DMS79 (cell line): ENCODE data around the gene C16orf74.

Experiments
- DNase-seq: peaks from one replicate; lab custom pipeline; 2025; lab: John Stamatoyannopoulos, UW

The C16orf74 gene

DNA sequence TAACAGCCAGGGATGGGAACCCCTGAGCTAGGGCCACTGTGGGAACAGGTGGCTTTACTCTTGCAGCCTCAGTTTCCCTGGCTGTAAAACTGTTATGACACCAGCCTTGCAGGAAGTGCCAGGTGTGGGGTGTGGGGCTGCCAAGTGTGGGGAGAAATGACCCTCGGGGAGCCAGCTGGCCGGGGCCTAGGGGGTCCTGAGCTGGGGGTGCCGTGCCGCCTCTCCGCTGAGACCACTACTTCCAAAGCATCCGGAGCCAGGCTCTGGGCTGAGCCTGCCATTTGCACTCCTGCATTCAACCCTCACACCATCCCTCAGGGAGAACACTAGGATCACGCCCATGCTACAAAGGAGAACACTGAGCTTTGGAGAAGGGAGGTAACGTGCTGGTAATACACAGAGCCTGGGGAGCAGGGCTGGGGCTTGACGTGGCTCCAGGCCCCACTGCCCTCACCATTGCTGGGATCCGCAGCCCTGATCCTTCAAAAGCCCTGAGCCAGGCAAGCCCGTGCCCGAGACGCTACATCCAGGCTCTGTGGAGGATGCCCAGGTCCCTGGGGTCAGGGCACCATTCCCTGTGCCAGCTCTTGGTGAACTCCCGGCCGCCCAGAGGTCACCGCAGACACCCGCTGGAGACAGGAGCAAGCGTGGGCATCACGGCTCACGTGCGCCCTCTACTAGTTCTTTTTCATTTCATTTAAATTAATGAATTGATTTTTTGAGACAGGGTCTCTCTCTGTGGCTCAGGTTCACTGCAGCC, 33.3 kb downstream of the C16orf74 start:
- DNase-seq: no peak

GRCh38 chr16:85716680-85717038, 34.2 kb downstream of the C16orf74 start:
- no peak for DNase-seq

GRCh38 chr16:85716022-85716679, 34.7 kb downstream of the C16orf74 start:
- no peak for DNase-seq

- peak; percentile 87 for DNase-seq
Measured at GRCh38 chr16:85715169-85716021, 35.5 kb downstream of the C16orf74 start.

GRCh38 chr16:85712801-85713200, 38.1 kb downstream of the C16orf74 start:
- DNase-seq: no peak

DNA sequence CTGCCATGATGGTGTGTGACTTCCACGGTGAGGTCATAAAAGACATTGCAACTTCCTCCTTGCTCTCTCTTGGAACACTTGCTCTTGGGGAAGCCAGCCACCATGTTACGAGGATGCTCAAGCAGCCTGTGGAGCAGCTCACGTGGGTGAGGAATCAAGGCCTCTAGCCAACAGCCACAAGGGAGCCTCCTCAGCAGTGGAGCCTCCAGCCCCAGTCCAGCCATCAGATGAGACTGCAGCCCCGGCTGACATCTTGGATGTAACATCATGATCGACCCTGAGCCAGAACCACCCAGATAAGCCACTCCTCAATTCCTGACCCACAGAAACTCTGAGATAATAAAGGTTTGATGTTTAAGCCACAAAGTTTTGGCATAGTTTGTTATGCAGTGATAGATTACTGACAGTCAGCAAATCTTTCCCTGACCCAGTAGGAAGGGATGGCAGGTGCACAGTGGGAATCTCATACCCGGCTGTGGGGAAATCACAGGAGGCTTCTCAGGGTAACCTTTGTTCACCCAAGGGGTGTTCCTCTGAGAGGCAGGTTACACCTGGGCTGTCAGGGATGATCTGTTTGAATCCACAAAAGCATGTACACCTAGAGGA, 38.8 kb downstream of the C16orf74 start:
- no peak for DNase-seq

- no peak for DNase-seq
Measured at GRCh38 chr16:85710732-85711131, 40.2 kb downstream of the C16orf74 start.

GRCh38 chr16:85709766-85710585, 40.9 kb downstream of the C16orf74 start:
- DNase-seq: no peak

GRCh38 chr16:85708338-85708737, 42.6 kb downstream of the C16orf74 start:
- DNase-seq: no peak

DNA sequence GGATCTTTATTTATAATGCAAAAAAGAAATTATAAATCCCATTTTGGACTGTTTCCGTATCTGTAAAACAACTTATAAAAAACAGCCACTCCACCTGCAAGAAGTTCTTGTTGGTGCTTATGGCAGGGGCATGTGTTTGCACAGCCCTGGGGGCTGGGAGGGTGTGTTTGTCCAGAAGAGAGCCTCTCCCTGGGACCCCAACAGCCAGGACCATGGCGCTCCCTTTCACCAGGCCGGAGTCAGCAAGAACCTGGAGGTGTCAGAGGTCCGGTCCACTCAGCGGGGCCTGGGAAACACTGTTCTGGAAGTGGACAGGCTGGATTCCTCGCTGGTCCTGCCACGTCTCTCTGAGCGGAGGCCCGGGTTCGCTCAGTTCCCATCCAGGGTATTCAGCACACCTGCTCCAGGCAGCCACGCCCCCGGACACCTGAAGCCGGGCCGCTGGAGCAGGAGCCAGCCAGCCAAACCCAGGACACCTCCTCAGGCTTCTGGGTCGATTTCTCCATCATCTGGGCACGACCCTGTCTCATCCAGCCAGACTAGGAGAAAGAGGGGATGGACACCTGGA, 43.3 kb downstream of the C16orf74 start:
- no peak for DNase-seq

DNA sequence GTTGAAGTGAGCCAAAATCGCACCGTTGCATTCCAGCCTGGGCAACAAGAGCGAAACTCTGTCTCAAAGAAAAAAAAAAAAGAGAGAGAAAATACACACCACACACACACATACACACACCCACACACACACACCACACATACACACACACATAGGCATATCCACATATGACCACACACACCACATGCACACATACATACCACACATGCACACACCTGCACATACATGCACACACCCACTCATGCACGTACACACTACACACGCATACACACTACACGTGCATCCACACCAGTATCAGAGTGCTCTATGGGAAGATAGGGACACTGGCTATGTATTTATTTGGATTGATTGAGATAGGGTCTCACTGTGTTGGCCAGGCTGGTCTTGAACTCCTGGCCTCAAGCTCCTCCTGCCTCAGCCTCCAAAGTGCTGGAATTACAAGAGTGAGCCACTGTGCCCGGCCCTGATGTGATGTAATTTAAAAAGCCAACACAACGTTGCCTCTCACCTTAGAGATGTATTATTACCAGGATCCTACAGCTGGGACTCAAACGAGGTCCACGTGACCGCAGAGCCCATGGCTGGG, 44.4 kb downstream of the C16orf74 start:
- DNase-seq: no peak

DNA sequence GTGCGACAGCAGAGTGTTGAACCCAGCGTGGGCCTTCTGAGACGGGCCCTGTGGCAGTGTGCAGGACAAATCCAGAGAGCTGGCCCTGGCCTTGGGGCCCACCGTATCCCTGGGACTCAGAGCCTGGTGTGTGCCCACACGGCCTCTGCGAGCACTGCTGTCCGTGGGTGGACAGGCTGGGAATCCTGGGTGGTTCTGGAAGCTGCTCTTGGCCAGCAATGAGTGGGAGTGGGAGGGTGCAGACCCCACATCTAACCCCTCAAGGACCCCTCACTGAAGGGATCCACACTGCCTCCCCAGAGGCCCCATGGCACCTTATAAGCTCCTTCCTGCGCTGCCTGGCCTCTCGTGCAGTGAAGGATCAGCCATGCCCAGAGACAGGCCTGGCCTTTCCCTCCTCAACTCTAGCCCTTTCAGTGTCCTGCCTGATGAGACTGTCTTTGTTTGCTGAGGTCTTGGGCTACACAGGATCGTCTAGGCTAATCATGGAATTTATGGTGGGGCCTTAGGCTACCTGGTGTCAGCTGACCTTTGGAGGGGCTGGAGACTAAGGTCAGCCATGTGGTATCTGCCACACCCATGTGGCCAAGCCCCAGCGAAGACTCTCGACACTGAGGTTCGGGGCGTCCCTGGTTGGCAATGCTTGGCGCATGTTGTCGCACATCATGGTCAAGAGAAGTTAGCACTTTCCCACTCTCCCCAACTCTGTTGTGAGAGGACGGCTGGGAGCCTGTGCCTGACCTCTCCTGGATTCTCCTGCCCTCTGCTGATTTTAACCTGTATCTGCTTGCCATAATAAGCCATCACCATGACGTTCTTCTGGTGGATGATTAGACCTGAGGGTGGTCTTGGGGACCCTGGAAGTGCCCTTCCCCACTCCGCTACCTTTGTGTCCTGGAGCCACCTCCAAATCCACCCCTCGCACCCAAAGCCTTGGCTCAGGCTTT, 45.7 kb downstream of the C16orf74 start:
- DNase-seq: no peak

DNA sequence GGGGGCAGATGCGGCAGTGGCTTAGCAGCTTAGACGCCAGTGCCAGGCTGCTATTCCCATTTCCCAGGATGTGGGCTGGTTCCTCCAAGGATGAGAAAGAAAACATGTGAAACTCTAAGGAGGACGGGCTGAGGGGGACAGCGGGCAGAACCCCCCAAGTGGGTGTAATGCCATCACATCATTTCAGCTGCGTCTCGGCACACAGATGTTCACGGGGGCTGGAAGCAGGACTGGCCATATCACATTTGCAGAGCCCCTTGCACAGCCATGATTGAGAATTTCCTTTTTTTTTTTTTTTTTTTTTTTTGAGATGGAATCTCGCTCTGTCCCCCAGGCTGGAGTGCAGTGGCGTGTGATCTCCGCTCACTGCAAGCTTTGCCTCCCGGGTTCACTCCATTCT, 46.9 kb downstream of the C16orf74 start:
- DNase-seq: no peak

DNA sequence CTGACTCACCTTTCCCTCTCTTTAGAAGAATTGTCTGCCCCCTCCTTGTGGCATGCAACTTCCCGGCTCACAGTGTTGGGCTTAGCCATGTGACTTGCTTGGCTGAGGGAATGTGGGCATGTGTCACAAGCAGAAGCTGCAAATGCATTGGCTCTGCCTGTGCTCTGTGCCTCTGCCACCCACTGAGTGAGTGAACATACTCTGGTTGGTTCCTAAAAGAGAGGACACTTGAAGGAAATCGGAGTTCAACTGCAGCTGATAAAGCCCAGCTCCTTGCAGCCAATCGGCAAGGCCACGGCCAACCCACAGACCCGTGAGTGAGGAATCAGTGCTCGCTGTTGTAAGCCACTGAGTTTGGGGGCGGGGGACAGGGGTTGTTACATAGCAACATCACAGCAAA, 51.3 kb downstream of the C16orf74 start:
- no peak for DNase-seq

DNA sequence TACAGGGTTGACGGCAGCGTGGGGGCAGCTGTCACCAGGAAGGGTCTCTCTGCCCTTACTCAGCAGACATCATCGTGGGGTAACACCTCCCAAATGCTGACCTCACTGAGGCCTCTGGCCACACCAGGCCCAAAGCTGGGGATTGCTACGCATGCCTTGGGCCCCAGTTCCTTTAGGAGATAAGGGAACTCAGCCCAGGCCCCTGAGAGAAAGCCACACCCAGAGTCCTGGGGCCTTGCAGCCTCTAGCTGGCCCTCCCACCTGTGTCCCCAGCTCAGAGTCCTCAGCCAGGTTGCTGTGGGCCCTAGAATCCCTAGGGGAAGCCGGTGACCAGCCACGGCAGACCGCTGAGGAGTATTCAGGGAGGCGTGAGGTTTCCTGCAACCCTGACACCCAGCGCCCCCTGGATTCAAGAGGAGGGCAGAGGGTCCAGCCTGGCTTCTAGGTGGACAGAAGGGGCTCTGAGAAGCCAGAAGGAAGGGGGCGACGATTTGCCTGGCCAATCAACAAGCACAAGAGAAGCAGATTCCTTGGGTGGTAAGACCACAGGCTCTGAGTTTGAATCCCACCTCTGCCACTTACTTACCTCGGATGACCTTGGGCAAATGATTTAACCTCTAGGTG, 51.8 kb downstream of the C16orf74 start:
- DNase-seq: no peak

DNA sequence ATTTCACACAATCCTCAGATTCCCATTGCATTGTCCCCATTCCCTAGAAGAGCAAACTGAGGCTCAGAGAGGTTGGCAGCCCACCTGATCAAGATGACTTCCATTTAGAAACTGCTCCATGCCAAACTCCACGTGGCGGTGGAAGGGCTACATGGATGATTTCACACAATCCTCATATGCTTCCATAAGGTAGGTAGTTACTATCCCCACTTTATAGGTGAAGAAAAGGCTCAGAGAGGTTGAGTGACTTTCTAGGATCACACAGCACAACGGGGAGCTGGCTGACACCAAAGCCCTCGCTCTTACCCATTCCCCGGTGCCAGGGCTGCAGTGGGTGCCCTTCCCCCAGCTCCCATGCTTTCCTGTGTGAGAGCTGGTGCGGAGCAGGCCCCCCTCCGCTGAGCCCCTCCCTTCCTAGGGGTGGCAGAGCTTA, 52.4 kb downstream of the C16orf74 start:
- no peak for DNase-seq

DNA sequence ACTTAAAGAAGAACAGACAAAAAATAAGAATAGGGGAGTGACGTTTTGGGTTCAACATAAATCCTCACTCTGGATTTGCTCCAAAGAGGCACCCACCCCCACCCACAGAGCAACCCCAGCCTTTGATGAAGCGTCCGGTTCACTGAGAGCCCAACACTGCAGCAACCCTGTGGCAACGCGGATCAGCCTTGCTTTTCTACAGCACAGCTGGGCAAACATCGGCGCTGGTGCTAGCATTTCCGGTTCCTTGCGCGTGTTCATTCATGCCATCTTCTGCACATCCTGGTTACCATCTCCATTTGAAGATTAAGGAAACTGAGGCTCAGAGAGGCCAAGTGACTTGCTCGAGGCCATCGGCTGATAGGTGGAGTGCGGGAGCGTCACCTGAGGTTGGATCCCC, 53.5 kb downstream of the C16orf74 start:
- no peak for DNase-seq

- DNase-seq: no peak
Measured at GRCh38 chr16:85696781-85697180, 54.1 kb downstream of the C16orf74 start.
